Ishikawa (cell line): ENCODE results near the gene LY6G5C.

Experiments
- CEBPB ChIP-seq: IDR thresholded peaks from 2 replicates; pipeline ENCODE4 v1.6.1; 2012
- CREB1 ChIP-seq: IDR thresholded peaks from 2 replicates; pipeline ENCODE4 v1.6.1; 2012; ENCODE audit warnings: low read depth
- EGR1 ChIP-seq: IDR thresholded peaks from 2 replicates; pipeline ENCODE4 v1.6.1; 2012
- EP300 ChIP-seq: IDR thresholded peaks from 2 replicates; pipeline ENCODE4 v1.6.1; 2012; ENCODE audit warnings: borderline replicate concordance
- FOXM1 ChIP-seq: IDR thresholded peaks from 2 replicates; pipeline ENCODE4 v1.6.1; 2012; ENCODE audit warnings: low read depth, borderline replicate concordance
- NFIC ChIP-seq: IDR thresholded peaks from 2 replicates; pipeline ENCODE4 v1.6.1; 2012
- RAD21 ChIP-seq: IDR thresholded peaks from 2 replicates; pipeline ENCODE4 v1.6.1; 2012; ENCODE audit warnings: low read depth
- TAF1 ChIP-seq: IDR thresholded peaks from 2 replicates; pipeline ENCODE4 v1.6.1; 2012; ENCODE audit warnings: low read depth, mild to moderate bottlenecking
- TCF12 ChIP-seq: IDR thresholded peaks from 2 replicates; pipeline ENCODE4 v1.6.1; 2012; ENCODE audit warnings: low read depth
- TEAD4 ChIP-seq: IDR thresholded peaks from 2 replicates; pipeline ENCODE4 v1.6.1; 2012
- YY1 ChIP-seq: IDR thresholded peaks from 2 replicates; pipeline ENCODE4 v1.6.1; 2012; ENCODE audit warnings: low read depth
- ZBTB7A ChIP-seq: IDR thresholded peaks from 2 replicates; pipeline ENCODE4 v1.6.1; 2012; ENCODE audit warnings: low read depth
- TF ChIP-seq, protein P1 (sequence below): IDR thresholded peaks from 2 replicates; pipeline ENCODE4 v1.6.1; 2012; ENCODE audit warnings: low read depth, mild to moderate bottlenecking
- TF ChIP-seq, protein P2 (sequence below): IDR thresholded peaks from 2 replicates; pipeline ENCODE4 v1.6.1; 2012
- TF ChIP-seq, protein P3 (sequence below): IDR thresholded peaks from 2 replicates; pipeline ENCODE4 v1.6.1; 2012

Gene LY6G5C

GRCh38 chr6:31690231-31691077 lies 9.6 kb upstream of the LY6G5C start:
- TF ChIP-seq YY1: no peak
- no peak for TF ChIP-seq CEBPB
- TF ChIP-seq, protein P1, sequence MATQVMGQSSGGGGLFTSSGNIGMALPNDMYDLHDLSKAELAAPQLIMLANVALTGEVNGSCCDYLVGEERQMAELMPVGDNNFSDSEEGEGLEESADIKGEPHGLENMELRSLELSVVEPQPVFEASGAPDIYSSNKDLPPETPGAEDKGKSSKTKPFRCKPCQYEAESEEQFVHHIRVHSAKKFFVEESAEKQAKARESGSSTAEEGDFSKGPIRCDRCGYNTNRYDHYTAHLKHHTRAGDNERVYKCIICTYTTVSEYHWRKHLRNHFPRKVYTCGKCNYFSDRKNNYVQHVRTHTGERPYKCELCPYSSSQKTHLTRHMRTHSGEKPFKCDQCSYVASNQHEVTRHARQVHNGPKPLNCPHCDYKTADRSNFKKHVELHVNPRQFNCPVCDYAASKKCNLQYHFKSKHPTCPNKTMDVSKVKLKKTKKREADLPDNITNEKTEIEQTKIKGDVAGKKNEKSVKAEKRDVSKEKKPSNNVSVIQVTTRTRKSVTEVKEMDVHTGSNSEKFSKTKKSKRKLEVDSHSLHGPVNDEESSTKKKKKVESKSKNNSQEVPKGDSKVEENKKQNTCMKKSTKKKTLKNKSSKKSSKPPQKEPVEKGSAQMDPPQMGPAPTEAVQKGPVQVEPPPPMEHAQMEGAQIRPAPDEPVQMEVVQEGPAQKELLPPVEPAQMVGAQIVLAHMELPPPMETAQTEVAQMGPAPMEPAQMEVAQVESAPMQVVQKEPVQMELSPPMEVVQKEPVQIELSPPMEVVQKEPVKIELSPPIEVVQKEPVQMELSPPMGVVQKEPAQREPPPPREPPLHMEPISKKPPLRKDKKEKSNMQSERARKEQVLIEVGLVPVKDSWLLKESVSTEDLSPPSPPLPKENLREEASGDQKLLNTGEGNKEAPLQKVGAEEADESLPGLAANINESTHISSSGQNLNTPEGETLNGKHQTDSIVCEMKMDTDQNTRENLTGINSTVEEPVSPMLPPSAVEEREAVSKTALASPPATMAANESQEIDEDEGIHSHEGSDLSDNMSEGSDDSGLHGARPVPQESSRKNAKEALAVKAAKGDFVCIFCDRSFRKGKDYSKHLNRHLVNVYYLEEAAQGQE: no peak
- TF ChIP-seq, protein P2, sequence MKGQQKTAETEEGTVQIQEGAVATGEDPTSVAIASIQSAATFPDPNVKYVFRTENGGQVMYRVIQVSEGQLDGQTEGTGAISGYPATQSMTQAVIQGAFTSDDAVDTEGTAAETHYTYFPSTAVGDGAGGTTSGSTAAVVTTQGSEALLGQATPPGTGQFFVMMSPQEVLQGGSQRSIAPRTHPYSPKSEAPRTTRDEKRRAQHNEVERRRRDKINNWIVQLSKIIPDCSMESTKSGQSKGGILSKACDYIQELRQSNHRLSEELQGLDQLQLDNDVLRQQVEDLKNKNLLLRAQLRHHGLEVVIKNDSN: no peak
- no peak for TF ChIP-seq TCF12

GRCh38 chr6:31689249-31690110 lies 8.6 kb upstream of the LY6G5C start:
- TF ChIP-seq CREB1: no peak
- no peak for TF ChIP-seq TEAD4
- TF ChIP-seq CEBPB: no peak
- TF ChIP-seq RAD21: no peak
- no peak for TF ChIP-seq YY1
- no peak for TF ChIP-seq ZBTB7A
- no peak for TF ChIP-seq NFIC
- TF ChIP-seq FOXM1: no peak
- TF ChIP-seq TAF1: no peak
- TF ChIP-seq EGR1: no peak
- TF ChIP-seq, protein P2: no peak
- TF ChIP-seq EP300: no peak
- no peak for TF ChIP-seq TCF12

GRCh38 chr6:31687860-31688693 lies 7.2 kb upstream of the LY6G5C start:
- TF ChIP-seq, protein P1: no peak
- TF ChIP-seq YY1 (no peak), NFIC (no peak), FOXM1 (no peak), TEAD4 (no peak), CREB1 (no peak), RAD21 (no peak), CEBPB (no peak), ZBTB7A (no peak), EGR1 (no peak), EP300 (no peak), TCF12 (no peak), TAF1 (no peak)
- TF ChIP-seq, protein P2: no peak
- TF ChIP-seq, protein P3, sequence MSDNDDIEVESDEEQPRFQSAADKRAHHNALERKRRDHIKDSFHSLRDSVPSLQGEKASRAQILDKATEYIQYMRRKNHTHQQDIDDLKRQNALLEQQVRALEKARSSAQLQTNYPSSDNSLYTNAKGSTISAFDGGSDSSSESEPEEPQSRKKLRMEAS: no peak

- no peak for TF ChIP-seq EGR1
- TF ChIP-seq YY1: no peak
- no peak for TF ChIP-seq RAD21
- TF ChIP-seq, protein P1: no peak
- TF ChIP-seq CREB1: no peak
- no peak for TF ChIP-seq CEBPB
- TF ChIP-seq FOXM1: no peak
- TF ChIP-seq, protein P2: no peak
- no peak for TF ChIP-seq ZBTB7A
- TF ChIP-seq TAF1: no peak
- TF ChIP-seq NFIC: no peak
- no peak for TF ChIP-seq TCF12
These were observed 6.5 kb upstream of the LY6G5C start for GRCh38 chr6:31687321-31687720.
